Measurements from ENCODE around the gene DNAJC5G.

DNAJC5G gene

GRCh38 chr2:27275211-27276150 is at the start of gene DNAJC5G:
TSS of gene DNAJC5G (plus strand) at chr2:27275433. CDS start at chr2:27276729, 1,296 bp downstream.
- DNase-seq (ENCODE audit: low read depth) = no peak

- no peak for DNase-seq (ENCODE audit: low read depth)
Measured at GRCh38 chr2:27225526-27225925, 49.7 kb upstream of the DNAJC5G start.

- no peak for DNase-seq (ENCODE audit: low read depth)
Measured at GRCh38 chr2:27227501-27227900, 47.7 kb upstream of the DNAJC5G start.

- DNase-seq (ENCODE audit: low read depth) = no peak
Measured at GRCh38 chr2:27231921-27232320, 43.3 kb upstream of the DNAJC5G start.

GRCh38 chr2:27233341-27233740 is 41.9 kb upstream of the DNAJC5G start:
- DNase-seq (ENCODE audit: low read depth) = no peak

GRCh38 chr2:27236136-27236535 is 39.1 kb upstream of the DNAJC5G start:
- DNase-seq (ENCODE audit: low read depth) = no peak

GRCh38 chr2:27236626-27237025 is 38.6 kb upstream of the DNAJC5G start:
- DNase-seq (ENCODE audit: low read depth) = no peak

- DNase-seq (ENCODE audit: low read depth) = no peak
Measured at GRCh38 chr2:27237341-27237945, 37.8 kb upstream of the DNAJC5G start.

- DNase-seq (ENCODE audit: low read depth) = no peak
Measured at GRCh38 chr2:27238976-27239375, 36.3 kb upstream of the DNAJC5G start.

- no peak for DNase-seq (ENCODE audit: low read depth)
Measured at GRCh38 chr2:27240406-27240805, 34.8 kb upstream of the DNAJC5G start.

- no peak for DNase-seq (ENCODE audit: low read depth)
Measured at GRCh38 chr2:27241761-27242613, 33.2 kb upstream of the DNAJC5G start.

- DNase-seq (ENCODE audit: low read depth) = no peak
Measured at GRCh38 chr2:27242614-27242951, 32.6 kb upstream of the DNAJC5G start.

- no peak for DNase-seq (ENCODE audit: low read depth)
Measured at GRCh38 chr2:27243391-27244130, 31.7 kb upstream of the DNAJC5G start.

- no peak for DNase-seq (ENCODE audit: low read depth)
Measured at GRCh38 chr2:27245116-27245515, 30.1 kb upstream of the DNAJC5G start.

- DNase-seq (ENCODE audit: low read depth) = no peak
Measured at GRCh38 chr2:27245626-27246025, 29.6 kb upstream of the DNAJC5G start.

GRCh38 chr2:27247893-27248292 is 27.3 kb upstream of the DNAJC5G start:
- DNase-seq (ENCODE audit: low read depth) = no peak

- no peak for DNase-seq (ENCODE audit: low read depth)
Measured at GRCh38 chr2:27249159-27249890, 25.9 kb upstream of the DNAJC5G start.

GRCh38 chr2:27249891-27250651 is 25.2 kb upstream of the DNAJC5G start:
- no peak for DNase-seq (ENCODE audit: low read depth)

- no peak for DNase-seq (ENCODE audit: low read depth)
Measured at GRCh38 chr2:27250652-27251379, 24.4 kb upstream of the DNAJC5G start.

- no peak for DNase-seq (ENCODE audit: low read depth)
Measured at GRCh38 chr2:27251766-27252165, 23.5 kb upstream of the DNAJC5G start.

All from HS-5 (cell line).